ENCODE measurements around the gene GDF11.

- no peak for TF ChIP-seq YY1 (IDR thresholded peaks at IDR 0.05; ENCODE audit: insufficient read depth, insufficient read length)
- no peak for TF ChIP-seq ZNF274 (IDR thresholded peaks at IDR 0.05; ENCODE audit: low read depth, low read length)
Measured at GRCh38 chr12:55729819-55730818, 12.8 kb upstream of the GDF11 start.
